Transverse colon (tissue), 4 donors: ENCODE data around the gene STXBP4. TPM values are rescaled to one million over a fixed set of nuclear protein-coding genes. Genes with fewer than 3 reads are reported as not detected.

Experiments
- DNase-seq: peaks from one replicate; pipeline ENCODE4 v3.0.0-alpha.2; 2019
- H3K27ac ChIP-seq, 4 donors: fragments of 200-600 bp; sonication (generic); 2 replicates each; pipeline ENCODE4 v1.5.1; 2016 to 2018; ENCODE audit warnings: inconsistent platforms in 4 of 4
- H3K27me3 ChIP-seq: fragments of 200-600 bp; sonication (generic); 2 replicates; pipeline ENCODE4 v1.5.1; 2017; ENCODE audit warnings: inconsistent platforms
- H3K36me3 ChIP-seq, 4 donors: fragments of 200-600 bp; sonication (generic); 2 replicates each; pipeline ENCODE4 v1.5.1; 2017 to 2019; ENCODE audit warnings: inconsistent platforms in 4 of 4
- H3K4me1 ChIP-seq, 4 donors: fragments of 200-600 bp; sonication (generic); 2 replicates each; pipeline ENCODE4 v1.5.1; 2017 to 2020; ENCODE audit warnings: inconsistent platforms in 4 of 4
- H3K4me3 ChIP-seq, 4 donors: fragments of 200-600 bp; sonication (generic); 1 replicate in 1 of 4; 2 replicates in 3 of 4; pipeline versions ENCODE4 v1.5.1 to v1.6.1; 2017 to 2019; ENCODE audit warnings: inconsistent platforms in 4 of 4
- H3K9me3 ChIP-seq, 2 donors: fragments of 200-600 bp; sonication (generic); 2 replicates each; pipeline ENCODE4 v1.5.1; 2017 to 2019; ENCODE audit warnings: inconsistent platforms in 2 of 2
- CTCF ChIP-seq, 5 experiments: fragments of 200-600 bp in 3 of 5; fragments of 450-650 bp in 2 of 5; sonication (generic) in 3 of 5; IDR thresholded peaks; 1 replicate in 2 of 5; 2 replicates in 3 of 5; pipeline ENCODE4 v1.5.1; 2016 to 2017; ENCODE audit warnings: antibody characterized with exemption in 5 of 5, inconsistent platforms in 3 of 5, mild to moderate bottlenecking in 2 of 5, moderate library complexity in 1 of 5
- EP300 ChIP-seq: sonication (generic); formaldehyde crosslinking; IDR thresholded peaks from one replicate; pipeline ENCODE4 v1.6.1; 2017; ENCODE audit warnings: antibody characterized with exemption, low read depth
- POLR2A ChIP-seq: fragments of 450-650 bp; IDR thresholded peaks from one replicate; pipeline ENCODE4 v1.6.1; 2016; ENCODE audit warnings: antibody characterized with exemption, mild to moderate bottlenecking, moderate library complexity
- POLR2AphosphoS5 ChIP-seq, 3 donors: sonication (generic); formaldehyde crosslinking; IDR thresholded peaks; one replicate each; pipeline ENCODE4 v1.6.1; 2016; ENCODE audit warnings: antibody characterized with exemption in 3 of 3
- WGBS, 2 donors: methylation state at CpG; one replicate each; pipeline ENCODE4 v1.1.5; 2018; ENCODE audit warnings: low coverage in 1 of 2; 5-methylcytosine and 5-hydroxymethylcytosine counted together
- in situ Hi-C, 4 donors: fragments of 200-750 bp; cut with MboI; loops; one replicate each; pipeline versions ENCODE4 v1.15.0 to v1.15.1; 2017; ENCODE audit warnings: low sequenced_read_pairs in 3 of 4, low pct_ligation_motif_present in 1 of 4, low pct_unique_long_range_greater_than_20kb in 1 of 4
- intact Hi-C: fragments of 100-400 bp; cut with DNase I; formaldehyde crosslinking; loops from one replicate; pipeline ENCODE4 v1.15.1; 2023; ENCODE audit warnings: low total_unique reads
- total RNA-seq, 4 donors: library from RNA; depleted of rRNA; stranded (reverse); fragments of >200 nt; gene quantifications; one replicate each; pipeline ENCODE4 v1.1.0, GENCODE V29; 2016

STXBP4 gene
- total RNA-seq, 4 donors from 2014 or later = 1.4 to 16.2 (median 4.4) TPM

GRCh38 chr17:55081559-55081958, 113.0 kb downstream of the STXBP4 start:
- no peak overlapping the region for H3K27ac ChIP-seq
- intact Hi-C loops = no loop called here
- no peak overlapping the region for H3K4me3 ChIP-seq
- H3K27me3 ChIP-seq = no peaks in the 10 kb centered on the region
- H3K9me3 ChIP-seq = no peaks in the 10 kb centered on the region
- no peaks in the 10 kb centered on the region for H3K4me1 ChIP-seq
- no peak for TF ChIP-seq CTCF (IDR thresholded peaks at IDR 0.05)
- TF ChIP-seq EP300 = no peak
- TF ChIP-seq POLR2A = no peak
- no peak for TF ChIP-seq POLR2AphosphoS5 (IDR thresholded peaks at IDR 0.05)
- 79 to 100% methylated on average over 1 of the region's 1 CpG for WGBS, 2 donors
- peaks cover 0 to 9% (median 0%) of the 10 kb centered on the region in 4 donors for H3K36me3 ChIP-seq
- in situ Hi-C loops = no loop called here
- no peak for DNase-seq

- no peak for DNase-seq
- WGBS, 2 donors = 80 to 83% methylated on average over 2 of the region's 2 CpGs
- H3K36me3 ChIP-seq = peaks cover 0 to 4% (median 0%) of the 10 kb centered on the region in 4 donors
- no peak overlapping the region for H3K4me3 ChIP-seq
- TF ChIP-seq CTCF (IDR thresholded peaks at IDR 0.05) = no peak
- TF ChIP-seq POLR2AphosphoS5 (IDR thresholded peaks at IDR 0.05) = no peak
- no peak for TF ChIP-seq POLR2A
- no peak for TF ChIP-seq EP300
- H3K9me3 ChIP-seq = no peaks in the 10 kb centered on the region
- in situ Hi-C loops = no loop called here
- H3K27me3 ChIP-seq = no peaks in the 10 kb centered on the region
- no peaks in the 10 kb centered on the region for H3K4me1 ChIP-seq
- intact Hi-C loops = no loop called here
- no peak overlapping the region for H3K27ac ChIP-seq
Measured at GRCh38 chr17:55086635-55087058, 118.1 kb downstream of the STXBP4 start.

GRCh38 chr17:55089256-55089655, 120.7 kb downstream of the STXBP4 start:
- TF ChIP-seq EP300 (no peak), CTCF (IDR thresholded peaks at IDR 0.05) (no peak), POLR2A (no peak), POLR2AphosphoS5 (IDR thresholded peaks at IDR 0.05) (no peak)
- in situ Hi-C loops (no loop called here), intact Hi-C loops (no loop called here)

GRCh38 chr17:55090079-55090492, 121.5 kb downstream of the STXBP4 start:
- TF ChIP-seq POLR2AphosphoS5 (IDR thresholded peaks at IDR 0.05) (no peak), CTCF (IDR thresholded peaks at IDR 0.05) (no peak), POLR2A (no peak), EP300 (no peak)
- in situ Hi-C loops = no loop called here
- 70 to 92% methylated on average over 2 to 3 of the region's 3 CpGs for WGBS, 2 donors

More at GRCh38 chr17:55089256-55089655, 120.7 kb downstream of the STXBP4 start:
- 88 to 92% methylated on average over 2 of the region's 2 CpGs for WGBS, 2 donors
- no peaks in the 10 kb centered on the region for H3K36me3 ChIP-seq
- no peak for DNase-seq
- H3K27me3 ChIP-seq = no peaks in the 10 kb centered on the region
- H3K4me1 ChIP-seq = no peaks in the 10 kb centered on the region
- no peaks in the 10 kb centered on the region for H3K9me3 ChIP-seq
- no peak overlapping the region for H3K27ac ChIP-seq
- no peak overlapping the region for H3K4me3 ChIP-seq

More at GRCh38 chr17:55090079-55090492, 121.5 kb downstream of the STXBP4 start:
- no peaks in the 10 kb centered on the region for H3K9me3 ChIP-seq
- H3K27me3 ChIP-seq = no peaks in the 10 kb centered on the region
- H3K4me3 ChIP-seq = no peak overlapping the region
- H3K4me1 ChIP-seq = no peaks in the 10 kb centered on the region
- H3K36me3 ChIP-seq = no peaks in the 10 kb centered on the region
- intact Hi-C loops = no loop called here
- no peak overlapping the region for H3K27ac ChIP-seq
- peak; percentile 11 for DNase-seq
